ENCODE results near the gene GYS2.
"Not testable (repeated sequence)": the region's sequence is repeated elsewhere in the genome, so short reads cannot be mapped to it uniquely, and the experiment has no call there.

Gene GYS2

GRCh38 chr12:21604245-21605101 lies at the start of gene GYS2:
Gene GYS2 (minus strand): TSS chr12:21604847. CDS start chr12:21604592, 255 bp downstream.
- DNase-seq: no peak

- no peak for DNase-seq
These were observed 47.2 kb upstream of the GYS2 start for GRCh38 chr12:21651821-21652220.

- no peak for DNase-seq
These were observed 46.4 kb upstream of the GYS2 start for GRCh38 chr12:21650997-21651396.

GRCh38 chr12:21649034-21649433 lies 44.4 kb upstream of the GYS2 start:
- no peak for DNase-seq

- no peak for DNase-seq
These were observed 43.7 kb upstream of the GYS2 start for GRCh38 chr12:21648378-21648777.

GRCh38 chr12:21647179-21647578 lies 42.5 kb upstream of the GYS2 start:
- DNase-seq: no peak

GRCh38 chr12:21645041-21645500 lies 40.4 kb upstream of the GYS2 start:
- not testable (repeated sequence) for DNase-seq

- DNase-seq: no peak
These were observed 39.9 kb upstream of the GYS2 start for GRCh38 chr12:21644516-21644915.

GRCh38 chr12:21643758-21644157 lies 39.1 kb upstream of the GYS2 start:
- DNase-seq: no peak

- no peak for DNase-seq
These were observed 38.2 kb upstream of the GYS2 start for GRCh38 chr12:21642707-21643389.

- no peak for DNase-seq
These were observed 33.6 kb upstream of the GYS2 start for GRCh38 chr12:21638054-21638891.

- DNase-seq: no peak
These were observed 29.6 kb upstream of the GYS2 start for GRCh38 chr12:21634245-21634644.

- no peak for DNase-seq
These were observed 26.7 kb upstream of the GYS2 start for GRCh38 chr12:21631367-21631766.

GRCh38 chr12:21627924-21628323 lies 23.3 kb upstream of the GYS2 start:
- no peak for DNase-seq

- DNase-seq: no peak
These were observed 13.9 kb upstream of the GYS2 start for GRCh38 chr12:21618566-21618965.

- no peak for DNase-seq
These were observed 12.4 kb upstream of the GYS2 start for GRCh38 chr12:21617030-21617429.

GRCh38 chr12:21615431-21615830 lies 10.8 kb upstream of the GYS2 start:
- no peak for DNase-seq

GRCh38 chr12:21614506-21614905 lies 9.9 kb upstream of the GYS2 start:
- no peak for DNase-seq

GRCh38 chr12:21613931-21614330 lies 9.3 kb upstream of the GYS2 start:
- no peak for DNase-seq

- DNase-seq: no peak
These were observed 3.5 kb upstream of the GYS2 start for GRCh38 chr12:21608196-21608595.

- peak; percentile 2 for DNase-seq
These were observed 3.1 kb upstream of the GYS2 start for GRCh38 chr12:21607701-21608100.

- DNase-seq: no peak
These were observed 1.5 kb upstream of the GYS2 start for GRCh38 chr12:21606175-21606574.

GRCh38 chr12:21602774-21603173 lies 1.9 kb downstream of the GYS2 start:
- no peak for DNase-seq
